T-cell (primary cell): Measurements from ENCODE around the gene SLC44A1. TPM values are rescaled to one million over a fixed set of nuclear protein-coding genes. Genes with fewer than 3 reads are reported as not detected.

Source experiments
- ATAC-seq, 4 experiments: fragments of 200-7000 bp in 3 of 4; fragments of 150-1000 bp in 1 of 4; cut with Tn5 transposase; replicated peaks in 1 of 4; 1 replicate in 3 of 4; 2 replicates in 1 of 4; pipeline ENCODE4 v1.10.0; 2021; ENCODE audit warnings: moderate library complexity in 3 of 4, mild to moderate bottlenecking in 2 of 4, moderate number of reproducible peaks in 1 of 4
- CTCF ChIA-PET, 2 donors: fragments of 300-600 bp; sonication (Branson Sonifier 250); formaldehyde crosslinking; loops; one replicate each; lab custom pipeline; 2022; ENCODE audit warnings: antibody characterized with exemption in 2 of 2; lab: Charles Lee
- POLR2A ChIA-PET, 2 donors: fragments of 300-600 bp; sonication (Branson Sonifier 250); formaldehyde crosslinking; loops; one replicate each; lab custom pipeline; 2022; ENCODE audit warnings: antibody characterized with exemption in 2 of 2; lab: Charles Lee
- DNase-seq, 35 experiments: peaks; one replicate each; pipeline versions ENCODE4 v3.0.0 to v3.0.0-alpha.2; 2013 to 2023
- H3K27ac ChIP-seq: one replicate; pipeline ENCODE4 v1.5.1; 2013; ENCODE audit warnings: low read length
- H3K27me3 ChIP-seq, 2 experiments: replicated peaks in 1 of 2; 1 replicate in 1 of 2; 2 replicates in 1 of 2; pipeline versions ENCODE4 v1.6.1 to v1.7.0; 2013; ENCODE audit warnings: low read length in 1 of 2, mixed read lengths in 1 of 2; ENCODE audit not compliant: control insufficient read depth in 2 of 2, insufficient read depth in 2 of 2; ENCODE audit errors: extremely low read depth in 1 of 2
- H3K36me3 ChIP-seq, 2 donors: 1 replicate in 1 of 2; 2 replicates in 1 of 2; pipeline versions ENCODE4 v1.6.1 to v1.7.0; 2013; ENCODE audit warnings: low read length in 1 of 2; ENCODE audit not compliant: control insufficient read depth in 2 of 2, insufficient read depth in 1 of 2; ENCODE audit errors: extremely low read depth in 1 of 2
- H3K4me1 ChIP-seq, 2 experiments: 1 replicate in 1 of 2; 2 replicates in 1 of 2; pipeline versions ENCODE4 v1.6.1 to v1.7.0; 2013; ENCODE audit warnings: low read length in 2 of 2, mixed read lengths in 1 of 2; ENCODE audit not compliant: insufficient read depth in 2 of 2, control insufficient read depth in 1 of 2; ENCODE audit errors: extremely low read depth in 1 of 2
- H3K4me3 ChIP-seq, 2 donors: 1 replicate in 1 of 2; 2 replicates in 1 of 2; pipeline versions ENCODE4 v1.5.1 to v1.7.0; 2013; ENCODE audit warnings: mild to moderate bottlenecking in 2 of 2, low read length in 1 of 2, moderate library complexity in 1 of 2; ENCODE audit not compliant: control insufficient read depth in 1 of 2; ENCODE audit errors: extremely low read depth in 1 of 2
- H3K9me3 ChIP-seq: 2 replicates; pipeline ENCODE4 v1.7.0; 2013
- H3K27ac Mint-ChIP-seq, 2 donors: one replicate each; pipeline ENCODE4 v1.8.0; 2020 to 2021; ENCODE audit warnings: mild to moderate bottlenecking in 2 of 2, mixed read lengths in 2 of 2
- H3K27me3 Mint-ChIP-seq, 2 donors: one replicate each; pipeline ENCODE4 v1.8.0; 2021 to 2022; ENCODE audit warnings: mixed read lengths in 2 of 2
- H3K36me3 Mint-ChIP-seq: one replicate; pipeline ENCODE4 v1.8.0; 2021; ENCODE audit warnings: mixed read lengths
- H3K4me1 Mint-ChIP-seq, 3 donors: one replicate each; pipeline ENCODE4 v1.8.0; 2020 to 2022; ENCODE audit warnings: mixed read lengths in 3 of 3, mild to moderate bottlenecking in 1 of 3
- H3K4me3 Mint-ChIP-seq, 3 donors: one replicate each; pipeline ENCODE4 v1.8.0; 2020 to 2022; ENCODE audit warnings: mild to moderate bottlenecking in 3 of 3, mixed read lengths in 3 of 3, moderate library complexity in 3 of 3
- H3K9me3 Mint-ChIP-seq, 3 donors: one replicate each; pipeline ENCODE4 v1.8.0; 2020 to 2022; ENCODE audit warnings: mixed read lengths in 3 of 3
- WGBS: methylation state at CpG from one replicate; pipeline ENCODE4 v1.1.5; 2013; ENCODE audit warnings: missing lambda C conversion rate; ENCODE audit not compliant: insufficient coverage; 5-methylcytosine and 5-hydroxymethylcytosine counted together
- total RNA-seq, 35 experiments: library from RNA in 6 of 35; stranded (reverse) in 6 of 35; fragments of 120-200 nt in 1 of 35; gene quantifications; one replicate each; pipeline versions ENCODE4 v1.2.1 to v1.2.4 and lab custom pipeline; 2013 to 2026

Gene SLC44A1
- total RNA-seq, 5 donors from 2014 or later (not counting 1 experiment from before 2014, with no cell fraction given) = 7.3 to 10.2 (median 9.4) TPM

DNA sequence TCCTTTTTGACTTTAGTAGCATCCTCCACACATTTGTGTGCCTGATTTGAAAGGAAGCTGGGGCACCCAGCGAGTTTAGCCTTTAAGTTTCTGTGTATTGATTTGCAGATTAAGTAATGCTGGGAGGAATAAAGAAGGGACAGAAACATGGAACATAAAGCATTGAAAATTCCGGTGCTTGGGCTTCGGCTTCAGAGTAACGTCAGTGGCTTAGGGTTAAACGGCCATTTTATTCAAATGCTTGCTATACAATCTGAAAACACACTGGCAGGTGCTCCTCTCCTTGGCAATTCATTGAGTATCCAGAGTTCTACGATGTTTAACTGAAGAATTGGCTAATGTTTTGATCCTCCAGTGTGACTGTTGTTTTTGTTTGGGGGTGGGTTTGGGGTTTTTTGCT lies 145.3 kb downstream of the SLC44A1 start:
- H3K4me3 ChIP-seq = no peak overlapping the region
- no peak for DNase-seq
- H3K36me3 ChIP-seq = no peaks in the 10 kb centered on the region
- ChIA-PET CTCF (interaction anchor here in 1 of 2 donors (0.6 kb wide), 1 partner anchor 463 kb away, joined by 3 read pairs; no protein-coding TSS in a partner anchor), POLR2A (interaction anchor here in 1 of 2 donors (0.7 kb wide), 1 partner anchor 62 kb away, joined by 5 read pairs; no protein-coding TSS in a partner anchor)
- H3K27ac ChIP-seq = no peak overlapping the region
- H3K27me3 ChIP-seq = no peaks in the 10 kb centered on the region
- H3K27ac Mint-ChIP-seq = no peak overlapping the region
- H3K9me3 ChIP-seq = no peaks in the 10 kb centered on the region
- no peak for ATAC-seq
- 96% methylated on average over 4 of the region's 6 CpGs for WGBS
- H3K9me3 Mint-ChIP-seq = no peaks in the 10 kb centered on the region
- no peaks in the 10 kb centered on the region for H3K27me3 Mint-ChIP-seq
- peaks cover 11 to 13% (median 12%) of the 10 kb centered on the region in 3 donors for H3K4me1 Mint-ChIP-seq
- no peaks in the 10 kb centered on the region for H3K36me3 Mint-ChIP-seq
- H3K4me3 Mint-ChIP-seq = no peak overlapping the region
- H3K4me1 ChIP-seq = no peaks in the 10 kb centered on the region

DNA sequence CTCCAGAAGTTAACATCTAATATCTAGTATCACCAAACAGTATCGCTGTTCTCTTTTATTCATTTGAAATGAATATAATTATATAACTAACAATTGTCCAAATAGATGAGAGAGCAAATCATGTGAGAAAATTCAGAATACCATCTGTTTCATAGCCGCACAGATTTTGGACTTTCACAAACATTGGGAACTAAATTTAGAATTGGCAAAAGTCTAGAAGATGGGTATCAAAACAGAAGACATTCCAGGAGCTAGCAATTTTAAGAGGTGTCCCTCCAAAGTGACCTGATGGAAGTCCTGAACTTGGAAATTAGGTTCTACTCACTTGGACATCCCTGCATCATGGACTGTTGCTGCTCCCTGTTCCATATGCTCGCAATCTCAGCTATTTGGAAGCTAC lies 146.4 kb downstream of the SLC44A1 start:
- Histone ChIP-seq H3K4me1 (no peaks in the 10 kb centered on the region), H3K9me3 (no peaks in the 10 kb centered on the region), H3K27me3 (peaks cover 0 to 2% of the 10 kb centered on the region in 2 experiments), H3K4me3 (no peak overlapping the region), H3K36me3 (no peaks in the 10 kb centered on the region), H3K27ac (no peak overlapping the region)
- ATAC-seq (no peak), DNase-seq (no peak)
- Mint-ChIP-seq H3K9me3 (no peaks in the 10 kb centered on the region), H3K27ac (no peak overlapping the region), H3K27me3 (peaks cover 0 to 4% of the 10 kb centered on the region in 2 donors), H3K4me3 (no peak overlapping the region), H3K36me3 (no peaks in the 10 kb centered on the region), H3K4me1 (peaks cover under 1 to 2% (median 2%) of the 10 kb centered on the region in 3 donors)
- ChIA-PET POLR2A (interaction anchor here in 1 of 2 donors (0.6 to 0.7 kb wide), 2 partner anchors 18 to 458 kb away, joined by 3 read pairs; no protein-coding TSS in a partner anchor), CTCF (no interaction called here)
- 100% methylated on average over 1 of the region's 3 CpGs for WGBS

DNA sequence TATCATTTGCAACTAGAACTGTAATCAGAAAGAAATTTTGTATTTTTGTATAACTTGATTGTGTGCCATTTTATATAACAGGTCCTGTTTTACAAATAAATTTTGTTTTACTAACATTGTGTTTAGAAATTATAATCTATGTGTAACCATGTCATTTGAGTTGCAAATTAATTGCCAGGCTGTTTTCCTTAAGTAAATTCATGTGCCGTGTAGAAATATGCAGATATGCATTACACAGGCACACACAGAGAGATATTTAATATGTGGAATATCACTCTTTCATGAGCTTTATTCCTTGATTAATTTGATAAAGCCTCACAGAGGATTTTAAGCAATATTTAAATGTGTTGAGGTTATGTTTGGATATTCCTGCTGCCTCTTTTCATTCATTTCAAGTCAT lies 146.8 kb downstream of the SLC44A1 start:
- Mint-ChIP-seq H3K9me3 (no peaks in the 10 kb centered on the region), H3K27ac (no peak overlapping the region), H3K4me3 (no peak overlapping the region), H3K27me3 (peaks cover 0 to 7% of the 10 kb centered on the region in 2 donors), H3K36me3 (no peaks in the 10 kb centered on the region), H3K4me1 (peaks cover 0 to 2% (median 0%) of the 10 kb centered on the region in 3 donors)
- no peak overlapping the region for H3K27ac ChIP-seq
- no CpG with 5 or more reads among the region's 1 CpG for WGBS
- ATAC-seq (no peak), DNase-seq (no peak)
- H3K4me1 ChIP-seq = no peaks in the 10 kb centered on the region
- H3K27me3 ChIP-seq = peaks cover 0 to 2% of the 10 kb centered on the region in 2 experiments
- no peaks in the 10 kb centered on the region for H3K36me3 ChIP-seq
- ChIA-PET CTCF (interaction anchor here in 1 of 2 donors (0.5 kb wide), 1 partner anchor 12 kb away, joined by 6 read pairs; no protein-coding TSS in a partner anchor), POLR2A (interaction anchor here in 1 of 2 donors (0.6 kb wide), 1 partner anchor 17 kb away, joined by 3 read pairs; no protein-coding TSS in a partner anchor)
- H3K4me3 ChIP-seq = no peak overlapping the region
- no peaks in the 10 kb centered on the region for H3K9me3 ChIP-seq

DNA sequence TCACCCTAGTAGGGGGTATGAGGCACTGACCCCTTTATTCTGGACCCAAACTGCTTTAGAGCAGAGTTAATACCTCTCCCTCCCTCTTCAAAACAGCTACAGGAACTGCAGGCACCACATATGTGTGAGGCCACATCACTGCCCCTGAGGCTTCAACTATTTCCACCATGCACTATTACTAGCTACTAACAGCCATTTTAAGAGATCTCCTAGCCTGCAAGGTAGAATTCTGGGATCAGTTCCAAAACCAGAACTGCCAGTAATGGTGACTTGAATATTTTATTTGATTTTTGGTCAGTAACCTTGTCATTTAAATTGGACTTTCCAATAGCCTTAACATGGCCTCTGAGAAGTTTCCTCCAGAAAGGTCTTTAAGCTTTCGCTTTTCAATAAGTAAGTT lies 148.1 kb downstream of the SLC44A1 start:
- peaks cover 3% of the 10 kb centered on the region for H3K36me3 Mint-ChIP-seq
- ATAC-seq = no peak

DNA sequence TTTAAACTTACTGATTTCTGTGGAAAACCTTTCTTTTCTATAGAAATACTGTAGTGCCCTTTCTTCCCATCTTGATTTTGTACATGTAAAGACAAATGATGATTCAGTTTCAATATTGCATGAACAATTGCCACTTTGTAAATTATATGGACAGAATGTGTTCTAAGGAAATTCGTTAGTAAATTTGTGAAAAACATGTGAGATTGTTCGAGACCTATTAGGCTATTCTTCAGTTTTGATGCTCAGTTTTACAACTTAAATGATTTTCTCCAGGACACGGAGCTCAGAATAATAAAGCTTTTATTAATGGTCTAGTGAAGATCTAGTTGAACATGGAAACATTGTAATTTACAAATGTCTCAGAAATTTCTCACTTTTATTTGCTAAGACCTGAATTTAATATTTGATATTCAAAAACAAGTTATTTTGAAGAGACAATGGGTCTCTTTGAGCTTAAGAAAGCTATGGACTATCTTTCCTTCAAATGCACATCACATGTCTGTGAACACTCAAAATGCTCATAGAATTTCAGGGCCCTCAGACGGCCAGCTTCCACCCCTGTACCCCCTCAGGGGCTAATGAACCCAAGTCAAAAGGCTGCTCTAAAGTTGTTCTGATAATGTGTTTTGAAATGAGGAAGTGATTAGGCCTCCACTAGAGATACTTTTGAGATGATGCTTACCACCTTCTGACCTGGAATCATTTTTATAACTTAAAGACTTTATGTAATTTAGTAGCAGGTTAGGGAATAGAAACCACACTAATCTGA lies 149.3 kb downstream of the SLC44A1 start:
- no peaks in the 10 kb centered on the region for H3K36me3 ChIP-seq
- H3K27ac ChIP-seq = no peak overlapping the region
- DNase-seq (no peak), ATAC-seq (no peak)
- ChIA-PET POLR2A (interaction anchor here in 1 of 2 donors (0.6 kb wide), 1 partner anchor 11 kb away, joined by 4 read pairs; no protein-coding TSS in a partner anchor), CTCF (no interaction called here)
- no peak overlapping the region for H3K4me3 Mint-ChIP-seq
- peaks cover 3% of the 10 kb centered on the region for H3K36me3 Mint-ChIP-seq
- no CpG with 5 or more reads among the region's 4 CpGs for WGBS
- no peaks in the 10 kb centered on the region for H3K4me1 ChIP-seq
- H3K9me3 ChIP-seq = no peaks in the 10 kb centered on the region
- peaks cover 15% of the 10 kb centered on the region in 2 donors for H3K27me3 Mint-ChIP-seq
- H3K4me3 ChIP-seq = no peak overlapping the region
- H3K9me3 Mint-ChIP-seq = no peaks in the 10 kb centered on the region
- no peaks in the 10 kb centered on the region for H3K4me1 Mint-ChIP-seq
- H3K27ac Mint-ChIP-seq = no peak overlapping the region
- peaks cover 0 to 8% of the 10 kb centered on the region in 2 experiments for H3K27me3 ChIP-seq

More for the DNA sequence above, 148.1 kb downstream of the SLC44A1 start:
- no peak overlapping the region for H3K27ac ChIP-seq
- no peaks in the 10 kb centered on the region for H3K9me3 Mint-ChIP-seq
- H3K4me3 ChIP-seq = no peak overlapping the region
- H3K36me3 ChIP-seq = no peaks in the 10 kb centered on the region
- H3K4me1 Mint-ChIP-seq = peaks cover 0 to 2% (median 0%) of the 10 kb centered on the region in 3 donors
- no peak overlapping the region for H3K27ac Mint-ChIP-seq
- H3K4me3 Mint-ChIP-seq = no peak overlapping the region
- no peak for DNase-seq
- no peaks in the 10 kb centered on the region for H3K9me3 ChIP-seq
- WGBS = no CpG with 5 or more reads among the region's 1 CpG
- ChIA-PET POLR2A (no interaction called here), CTCF (no interaction called here)
- H3K4me1 ChIP-seq = no peaks in the 10 kb centered on the region
- peaks cover 8 to 10% of the 10 kb centered on the region in 2 donors for H3K27me3 Mint-ChIP-seq
- H3K27me3 ChIP-seq = peaks cover 0 to 5% of the 10 kb centered on the region in 2 experiments

DNA sequence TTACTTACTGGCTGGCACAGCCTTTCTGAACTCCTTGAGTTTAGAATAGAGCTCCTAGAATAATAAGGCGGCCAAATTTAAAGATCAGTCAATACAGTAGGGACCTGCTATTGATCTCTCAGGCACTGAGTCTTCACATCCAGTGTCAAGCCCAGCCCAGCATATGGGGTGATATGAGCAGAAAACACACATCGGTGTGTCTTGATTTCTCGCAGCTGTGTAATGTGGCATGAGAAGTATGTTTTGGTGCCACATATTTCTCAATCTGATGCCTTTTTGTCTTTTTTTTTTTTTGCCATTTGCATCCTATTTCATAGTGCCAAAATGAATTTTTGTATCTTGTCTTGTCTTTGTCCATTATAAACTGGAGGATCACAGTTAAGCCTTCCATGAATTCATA lies 152.0 kb downstream of the SLC44A1 start:
- Histone ChIP-seq H3K27ac (no peak overlapping the region), H3K9me3 (no peaks in the 10 kb centered on the region), H3K4me3 (no peak overlapping the region), H3K4me1 (no peaks in the 10 kb centered on the region), H3K36me3 (no peaks in the 10 kb centered on the region), H3K27me3 (peaks cover 0 to 13% of the 10 kb centered on the region in 2 experiments)
- POLR2A ChIA-PET = interaction anchor here in 1 of 2 donors (0.6 kb wide), 1 partner anchor 29 kb away, joined by 3 read pairs; no protein-coding TSS in a partner anchor
- WGBS = 100% methylated on average over 1 of the region's 3 CpGs
- Mint-ChIP-seq H3K9me3 (no peaks in the 10 kb centered on the region), H3K36me3 (peaks cover 3% of the 10 kb centered on the region), H3K4me3 (no peak overlapping the region), H3K27ac (no peak overlapping the region), H3K27me3 (peaks cover 21 to 29% of the 10 kb centered on the region in 2 donors), H3K4me1 (no peaks in the 10 kb centered on the region)
- DNase-seq = no peak
- ATAC-seq = no peak
- CTCF ChIA-PET = interaction anchor here in 1 of 2 donors (0.5 kb wide), 1 partner anchor 159 kb away, joined by 3 read pairs; no protein-coding TSS in a partner anchor
